ENCODE results near the gene UBE2H.

GRCh38 chr7:129993275-129993674 is 40.5 kb upstream of the UBE2H start:
- TF ChIP-seq EZH2phosphoT487 (IDR thresholded peaks at IDR 0.05; ENCODE audit: borderline replicate concordance): no peak
- TF ChIP-seq CTCF (conservative IDR thresholded peaks at IDR 0.05; ENCODE audit: low read length): no peak

Measured in Loucy (cell line).